GM19240 (cell line): ENCODE data around the gene UBE2I.

Source experiments
- DNase-seq: peaks from one replicate; pipeline ENCODE4 v3.0.0; 2011; ENCODE audit warnings: low spot score; ENCODE audit not compliant: insufficient read length

The UBE2I gene

DNA sequence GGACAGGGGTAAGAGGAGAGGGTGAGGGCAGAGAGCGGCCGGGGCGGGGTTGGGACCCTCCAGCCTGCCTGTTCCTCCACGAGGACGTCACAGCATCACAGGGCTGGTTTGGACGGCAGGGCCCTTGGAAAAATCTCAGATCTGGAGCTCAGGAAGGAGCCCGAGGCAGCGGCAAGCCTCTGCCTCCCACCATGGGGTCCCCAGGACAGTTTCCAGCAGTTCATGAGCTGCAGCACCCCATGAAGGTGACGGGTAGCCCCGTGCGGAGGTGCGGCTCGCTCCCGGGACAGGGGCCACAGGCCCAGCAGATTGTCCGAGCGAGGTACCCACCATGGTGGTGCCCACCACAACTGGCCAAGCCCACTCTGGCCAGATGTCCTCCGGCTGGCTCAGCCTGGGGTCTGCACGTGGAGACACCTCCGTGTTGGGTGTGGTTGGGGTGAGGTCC lies 32.3 kb upstream of the UBE2I start:
- DNase-seq = no peak

GRCh38 chr16:1277617-1278282 lies 31.7 kb upstream of the UBE2I start:
- no peak for DNase-seq

DNA sequence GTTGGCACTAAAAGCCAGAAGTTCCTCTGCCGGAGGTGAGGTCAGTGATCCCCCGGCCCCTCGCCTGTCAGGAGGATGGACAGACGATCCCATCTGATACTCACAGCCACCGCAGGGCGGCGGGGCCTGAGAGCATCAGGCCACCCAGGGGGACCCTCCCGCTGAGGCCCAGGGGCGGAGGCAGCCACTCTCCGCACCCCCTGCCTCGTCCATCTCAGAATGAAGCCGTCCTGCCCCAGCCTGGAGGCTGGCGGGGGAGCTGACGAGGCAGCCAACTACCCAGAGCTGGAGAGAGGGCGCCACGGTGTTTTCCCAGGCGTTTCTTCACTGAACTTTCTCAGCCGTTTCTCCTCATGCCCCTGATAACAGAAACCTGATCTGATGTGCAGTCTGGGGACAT lies 31.0 kb upstream of the UBE2I start:
- DNase-seq = no peak

DNA sequence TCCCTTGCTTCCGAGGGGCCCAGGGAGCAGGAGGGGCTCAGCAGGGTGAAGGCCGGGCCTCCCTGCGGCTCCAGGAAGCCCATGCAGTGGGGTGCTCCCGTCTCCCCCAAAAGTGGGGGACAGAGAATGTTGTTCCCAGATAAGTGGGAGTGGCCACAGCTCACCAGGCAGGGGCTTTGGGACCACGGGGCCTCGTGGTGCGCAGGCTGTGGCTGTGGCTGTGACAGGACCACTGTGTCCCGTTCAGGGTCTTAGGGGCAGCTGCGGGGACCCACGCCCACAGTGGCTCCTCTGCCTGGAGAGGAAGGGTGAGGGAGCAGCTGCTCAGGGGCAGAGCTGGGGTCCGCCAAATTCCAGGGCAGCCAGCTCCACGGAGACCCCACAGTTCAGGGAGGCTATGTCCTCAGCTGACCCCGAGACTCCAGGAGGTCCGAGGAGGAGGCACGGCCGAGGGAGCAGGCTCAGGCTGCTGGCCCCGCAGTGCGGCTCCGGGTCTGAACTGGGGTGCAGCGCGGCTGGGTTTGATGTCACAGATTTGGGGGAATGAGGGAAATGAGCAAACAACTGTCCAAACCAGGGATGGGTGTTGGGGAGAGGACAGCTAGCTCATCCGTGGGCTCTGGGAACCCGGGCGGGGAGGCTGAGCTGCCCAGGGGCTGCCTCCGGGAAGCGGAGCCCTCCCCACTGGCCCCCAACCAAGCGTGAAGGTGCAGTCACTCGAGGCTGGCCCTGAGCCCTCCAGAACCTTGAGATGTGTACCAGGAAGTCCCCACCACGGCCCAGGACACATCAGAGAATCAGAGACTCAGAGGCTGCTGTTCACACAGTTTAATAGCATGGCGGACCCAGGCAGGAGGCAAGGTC lies 30.1 kb upstream of the UBE2I start:
- DNase-seq = no peak

- DNase-seq = no peak
These were observed 29.4 kb upstream of the UBE2I start for GRCh38 chr16:1279945-1280589.

DNA sequence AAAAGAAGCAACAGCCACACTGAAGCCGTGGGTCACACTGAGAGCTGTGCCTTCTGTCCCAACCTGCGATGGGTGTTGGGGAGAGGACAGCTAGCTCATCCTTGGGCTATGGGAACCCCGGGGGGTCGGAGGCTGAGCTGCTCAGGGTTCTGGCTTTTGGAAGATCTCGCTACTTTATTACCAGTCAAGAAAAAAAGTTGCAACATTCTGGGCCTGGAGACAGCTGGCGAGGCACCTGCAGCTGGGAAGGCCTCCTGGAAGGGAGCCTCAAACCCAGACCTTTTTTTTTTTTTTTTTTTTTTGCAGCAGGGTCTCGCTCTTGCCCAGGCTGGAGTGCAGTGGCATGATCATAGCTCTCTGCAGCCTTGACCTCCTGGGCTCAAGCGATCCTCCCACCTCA lies 28.7 kb upstream of the UBE2I start:
- DNase-seq = no peak

- DNase-seq = no peak
These were observed 27.9 kb upstream of the UBE2I start for GRCh38 chr16:1281517-1281916.

DNA sequence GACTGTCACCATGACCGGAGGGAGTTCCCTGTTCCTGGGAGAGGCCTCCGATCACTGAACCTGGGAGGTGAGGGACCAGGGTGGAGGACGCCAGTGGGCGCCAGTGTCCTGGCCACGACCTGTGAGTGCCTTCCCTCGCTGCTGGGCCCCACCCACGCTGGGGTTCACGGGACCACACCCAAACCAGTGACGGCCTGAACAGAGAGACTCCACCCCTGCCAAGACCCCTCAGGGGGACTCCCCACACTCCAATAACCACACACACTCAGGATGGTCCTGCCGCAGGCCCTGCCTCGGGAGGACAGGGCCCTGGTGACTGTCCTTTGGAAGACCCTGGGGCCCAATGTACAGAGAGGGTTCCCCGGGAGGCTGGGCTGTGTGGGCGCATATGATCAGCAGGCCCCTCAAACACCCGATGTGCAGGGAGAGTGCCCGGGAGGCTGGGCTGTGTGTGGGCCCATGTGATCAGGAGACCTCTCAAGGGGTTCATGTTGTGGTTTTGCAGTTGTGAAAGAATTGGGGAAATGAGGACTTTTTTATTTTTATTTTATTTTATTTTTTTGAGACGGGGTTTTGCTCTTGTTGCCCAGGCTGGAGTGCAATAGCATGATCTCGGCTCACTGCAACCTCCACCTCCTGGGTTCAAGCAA lies 27.0 kb upstream of the UBE2I start:
- DNase-seq = no peak

DNA sequence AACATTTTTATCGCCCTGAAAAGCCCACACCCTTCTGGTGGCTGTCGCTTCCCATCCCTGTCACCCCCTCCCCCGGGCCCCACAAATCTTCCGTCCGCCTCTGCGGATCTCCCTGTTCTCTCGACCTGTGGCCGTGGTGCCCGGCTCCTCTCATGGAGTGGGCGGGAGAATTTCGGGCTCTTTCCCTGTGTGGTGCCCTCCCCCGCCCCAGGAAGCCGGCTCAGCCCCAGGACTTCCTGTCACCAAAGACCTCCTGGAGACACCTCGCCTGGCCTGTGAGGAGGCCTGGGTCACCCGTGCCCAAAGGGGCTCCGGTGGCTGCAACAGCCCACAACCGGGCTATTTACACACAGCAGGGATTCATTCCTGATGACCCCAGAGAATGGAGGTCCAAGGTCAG lies 26.1 kb upstream of the UBE2I start:
- no peak for DNase-seq

DNA sequence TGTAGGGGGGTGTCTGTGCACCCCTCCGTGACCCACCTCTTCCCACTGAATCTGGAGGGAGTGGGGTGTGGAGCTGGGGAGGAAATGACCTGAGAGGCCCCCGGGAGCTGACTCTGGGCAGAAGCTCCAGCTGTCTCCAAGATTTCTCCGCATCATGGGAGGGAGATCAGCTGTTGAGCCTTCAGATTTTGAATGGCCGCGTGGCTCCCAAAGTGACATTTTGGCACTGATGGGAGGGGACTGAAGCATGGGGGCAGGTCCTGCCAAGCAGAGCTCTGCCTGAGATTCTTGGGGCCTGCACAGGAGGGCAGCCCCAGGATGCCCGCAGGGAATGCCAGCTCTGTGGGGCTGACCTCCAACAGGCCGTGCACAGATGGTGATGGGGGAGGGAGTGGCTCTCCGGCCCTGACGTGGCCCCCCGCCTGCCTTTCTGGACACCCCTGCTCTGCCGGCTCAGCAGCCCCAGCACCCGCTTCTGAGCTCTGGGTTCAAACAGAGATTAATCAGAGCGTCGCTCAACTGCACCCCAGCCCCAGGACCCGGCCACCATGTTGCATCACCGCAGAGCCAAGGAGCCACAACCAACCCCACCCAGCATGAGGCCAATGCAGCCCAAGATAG lies 25.3 kb upstream of the UBE2I start:
- no peak for DNase-seq

- no peak for DNase-seq
These were observed 23.5 kb upstream of the UBE2I start for GRCh38 chr16:1285669-1286512.

DNA sequence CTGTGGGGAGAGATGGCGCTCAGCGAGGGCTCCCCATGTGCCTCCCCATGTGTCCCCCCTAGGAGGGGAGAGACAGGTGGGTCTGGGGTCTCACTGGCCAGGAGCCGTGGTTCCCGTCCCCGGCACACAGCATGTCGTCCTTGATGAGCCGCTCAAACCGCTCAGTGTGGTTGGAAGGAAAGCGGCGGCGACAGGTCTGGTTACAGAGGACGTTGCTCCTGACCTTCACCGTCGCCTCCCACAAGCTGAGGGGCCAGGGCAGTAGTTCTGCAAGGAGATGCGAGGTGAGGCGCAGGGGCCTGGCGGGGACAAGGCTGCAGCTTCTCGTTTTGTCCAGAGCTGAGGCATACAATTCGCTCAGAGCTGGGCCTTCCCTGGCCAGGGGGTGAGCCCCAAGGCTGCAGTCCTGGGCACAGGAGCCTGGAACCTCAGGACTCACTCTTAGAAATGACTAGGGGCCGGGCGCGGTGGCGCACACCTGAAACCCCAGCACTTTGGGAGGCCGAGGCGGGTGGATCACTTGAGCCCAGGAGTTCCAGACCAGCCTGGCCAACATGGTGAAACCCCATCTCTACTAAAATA lies 22.8 kb upstream of the UBE2I start:
- DNase-seq = no peak

- DNase-seq = no peak
These were observed 21.3 kb upstream of the UBE2I start for GRCh38 chr16:1287982-1288670.

- no peak for DNase-seq
These were observed 20.5 kb upstream of the UBE2I start for GRCh38 chr16:1288813-1289476.

GRCh38 chr16:1289477-1289866 lies 20.0 kb upstream of the UBE2I start:
- DNase-seq = no peak

GRCh38 chr16:1290063-1290501 lies 19.4 kb upstream of the UBE2I start:
- no peak for DNase-seq

GRCh38 chr16:1290860-1291575 lies 18.4 kb upstream of the UBE2I start:
- DNase-seq = no peak

DNA sequence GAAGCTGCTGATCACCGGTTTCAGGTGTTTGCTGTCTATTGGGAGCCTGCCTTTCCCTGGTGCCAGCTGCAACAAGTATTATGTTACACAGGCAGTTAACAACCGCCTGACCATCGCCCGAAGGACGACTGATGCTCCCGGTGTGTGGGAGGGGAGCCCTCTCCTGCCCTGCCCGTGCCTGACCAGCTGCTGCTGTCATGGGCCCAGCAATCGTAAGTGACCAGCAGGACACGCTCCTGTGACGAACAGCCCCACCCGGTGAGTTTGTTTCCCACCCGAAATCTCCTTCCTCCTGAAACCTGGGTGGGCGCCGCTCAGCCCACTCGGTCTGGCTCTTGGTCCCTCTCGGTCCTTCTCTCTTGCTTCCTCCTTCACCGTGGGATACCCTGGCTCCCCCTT lies 17.9 kb upstream of the UBE2I start:
- no peak for DNase-seq
